GM19023 (cell line): ENCODE results near the gene SCYL3.

Source experiments
- ATAC-seq: cut with Tn5 transposase; IDR thresholded peaks from one replicate; pipeline ENCODE4 v1.9.1; 2021; ENCODE audit warnings: mild to moderate bottlenecking, moderate library complexity; ENCODE audit not compliant: unreplicated experiment

The SCYL3 gene

GRCh38 chr1:169900571-169900970 lies 6.9 kb upstream of the SCYL3 start:
- ATAC-seq, result no peak

GRCh38 chr1:169899519-169900217 lies 6.0 kb upstream of the SCYL3 start:
- ATAC-seq, result no peak

GRCh38 chr1:169896013-169896412 lies 2.3 kb upstream of the SCYL3 start:
- ATAC-seq, result no peak

GRCh38 chr1:169894424-169895145 lies 889 bp upstream of the SCYL3 start:
- no peak for ATAC-seq

GRCh38 chr1:169892927-169893644 lies 610 bp downstream of the SCYL3 start:
- ATAC-seq, result no peak

GRCh38 chr1:169892176-169892926 lies 1.3 kb downstream of the SCYL3 start:
- ATAC-seq, result no peak

- no peak for ATAC-seq
Observed at GRCh38 chr1:169891539-169891885, 2.2 kb downstream of the SCYL3 start.

- ATAC-seq, result no peak
Observed at GRCh38 chr1:169890761-169891538, 2.7 kb downstream of the SCYL3 start.

GRCh38 chr1:169889871-169890270 lies 3.8 kb downstream of the SCYL3 start:
- no peak for ATAC-seq

- ATAC-seq, result no peak
Observed at GRCh38 chr1:169886931-169887330, 6.8 kb downstream of the SCYL3 start.

GRCh38 chr1:169886422-169886821 lies 7.3 kb downstream of the SCYL3 start:
- no peak for ATAC-seq

- ATAC-seq, result no peak
Observed at GRCh38 chr1:169885207-169885606, 8.5 kb downstream of the SCYL3 start.

- ATAC-seq, result no peak
Observed at GRCh38 chr1:169884634-169885033, 9.1 kb downstream of the SCYL3 start.

- ATAC-seq, result no peak
Observed at GRCh38 chr1:169882039-169882511, 11.6 kb downstream of the SCYL3 start.

- ATAC-seq, result no peak
Observed at GRCh38 chr1:169879034-169879840, 14.5 kb downstream of the SCYL3 start.

GRCh38 chr1:169878498-169878897 lies 15.2 kb downstream of the SCYL3 start:
- ATAC-seq, result no peak

GRCh38 chr1:169877800-169878491 lies 15.8 kb downstream of the SCYL3 start:
- no peak for ATAC-seq

- ATAC-seq, result no peak
Observed at GRCh38 chr1:169874229-169874628, 19.5 kb downstream of the SCYL3 start.
